NCI-H345 (cell line): ENCODE data around the gene ARHGAP6.

ENCODE experiments used
- DNase-seq: peaks from one replicate; lab custom pipeline; 2025; lab: John Stamatoyannopoulos, UW

The ARHGAP6 gene

DNA sequence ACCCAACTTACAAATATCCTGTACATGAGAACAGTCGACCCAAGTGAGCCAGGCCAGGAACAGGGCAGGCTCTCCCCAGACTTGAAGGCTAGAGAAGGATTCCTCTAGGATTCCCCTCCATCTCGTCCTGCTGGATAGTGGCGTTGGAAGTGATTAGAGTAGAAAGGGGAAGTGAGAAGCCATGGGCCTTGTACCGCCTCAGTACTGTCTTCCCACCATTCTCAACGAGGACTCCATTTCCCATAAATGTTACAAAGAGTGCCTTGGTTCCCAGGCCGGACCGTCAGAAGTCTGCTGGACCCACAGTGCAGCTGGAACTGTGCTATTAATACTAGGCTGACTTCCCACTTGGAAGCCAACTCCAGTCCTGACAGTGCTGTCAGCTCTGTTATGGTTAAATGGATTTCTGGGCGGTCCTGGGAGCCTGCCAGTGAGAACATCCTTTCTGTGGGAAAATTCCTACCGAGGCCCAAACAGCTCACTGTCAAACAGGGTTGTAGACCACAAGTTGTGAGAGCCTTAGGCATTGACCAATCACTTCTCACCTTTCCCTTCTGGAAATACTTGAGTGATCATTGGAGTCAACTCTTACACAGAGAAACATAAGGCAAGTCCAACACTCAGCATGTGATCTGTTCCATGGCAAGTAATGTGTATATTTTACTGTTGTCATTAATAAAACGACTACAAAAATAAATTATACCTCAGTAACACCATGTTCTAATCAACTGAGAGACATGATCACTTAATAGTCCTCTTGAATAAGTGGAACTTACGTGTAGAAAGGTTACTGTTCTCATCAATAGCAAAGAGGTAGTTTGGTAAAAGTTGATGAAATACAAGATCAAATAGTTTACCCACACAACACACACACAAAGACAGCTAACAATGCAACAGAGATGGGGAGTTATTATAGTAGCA, 314.1 kb downstream of the ARHGAP6 start:
- DNase-seq, result no peak

DNA sequence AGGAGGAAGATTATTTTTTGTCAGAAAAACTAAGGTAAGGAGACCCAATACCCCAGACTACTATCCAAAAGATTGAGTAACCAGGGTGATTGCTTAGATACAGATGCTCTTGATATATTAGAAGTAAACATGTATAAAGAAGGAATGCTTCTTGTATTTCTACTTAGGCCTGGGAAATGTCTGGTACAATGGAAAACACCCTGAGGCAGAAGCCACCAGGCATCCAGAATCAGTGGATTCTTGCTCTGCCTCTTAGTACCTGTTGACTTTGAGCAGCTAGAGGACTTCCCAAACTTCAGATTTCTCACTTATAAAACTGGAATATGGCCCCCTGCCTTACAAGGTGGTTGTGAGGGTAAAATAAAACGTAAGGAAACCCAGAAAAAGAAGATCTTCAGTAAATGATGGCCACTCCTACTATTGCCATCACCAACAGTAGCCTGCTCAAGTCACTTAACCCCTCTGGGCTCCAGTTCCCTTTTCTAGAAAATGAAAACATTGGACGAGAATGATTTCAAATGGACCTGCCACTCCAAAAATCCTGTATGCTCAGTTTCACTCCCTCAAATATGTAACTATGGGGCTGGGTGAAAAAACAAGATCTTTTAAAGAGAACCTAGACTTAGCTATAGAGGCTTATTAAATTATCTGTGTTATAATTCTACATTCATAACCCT, 315.9 kb downstream of the ARHGAP6 start:
- no peak for DNase-seq

DNA sequence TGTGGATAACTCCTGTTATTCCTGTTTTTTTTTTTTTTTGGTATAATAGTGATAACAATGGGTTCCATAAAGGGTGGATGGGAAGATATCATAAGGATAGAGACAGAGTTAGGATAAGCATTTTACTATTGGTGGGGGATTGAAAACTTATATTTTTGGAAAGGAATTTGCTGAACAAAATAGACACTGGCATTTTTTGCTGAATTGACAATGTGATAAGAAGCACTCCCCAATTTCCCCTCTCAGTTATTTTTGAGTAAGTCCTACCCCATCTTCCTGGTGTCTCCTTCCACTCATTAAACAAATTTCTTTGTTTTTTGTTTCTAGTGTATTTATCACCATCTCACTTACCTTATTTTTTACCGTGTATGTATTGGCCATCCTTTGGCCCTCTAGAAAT, 316.7 kb downstream of the ARHGAP6 start:
- no peak for DNase-seq

DNA sequence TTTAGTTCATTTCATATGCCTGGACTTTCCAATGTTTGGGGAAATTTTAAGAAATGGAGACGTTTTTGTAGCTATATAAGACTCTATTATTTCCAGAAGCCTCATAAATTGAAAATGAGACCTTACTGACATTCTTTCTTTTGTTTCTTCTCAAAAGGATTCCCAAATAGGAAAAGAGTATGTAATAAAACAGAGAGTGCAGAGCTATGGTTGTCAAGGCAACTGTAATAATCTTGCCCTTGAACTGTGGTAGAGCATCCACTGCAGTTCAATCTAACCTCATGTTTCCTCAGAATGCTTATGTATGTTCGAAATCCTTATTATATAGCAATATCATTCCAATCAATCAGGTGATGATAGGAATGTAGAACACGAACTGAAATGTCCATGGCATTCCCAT, 318.4 kb downstream of the ARHGAP6 start:
- DNase-seq, result no peak

DNA sequence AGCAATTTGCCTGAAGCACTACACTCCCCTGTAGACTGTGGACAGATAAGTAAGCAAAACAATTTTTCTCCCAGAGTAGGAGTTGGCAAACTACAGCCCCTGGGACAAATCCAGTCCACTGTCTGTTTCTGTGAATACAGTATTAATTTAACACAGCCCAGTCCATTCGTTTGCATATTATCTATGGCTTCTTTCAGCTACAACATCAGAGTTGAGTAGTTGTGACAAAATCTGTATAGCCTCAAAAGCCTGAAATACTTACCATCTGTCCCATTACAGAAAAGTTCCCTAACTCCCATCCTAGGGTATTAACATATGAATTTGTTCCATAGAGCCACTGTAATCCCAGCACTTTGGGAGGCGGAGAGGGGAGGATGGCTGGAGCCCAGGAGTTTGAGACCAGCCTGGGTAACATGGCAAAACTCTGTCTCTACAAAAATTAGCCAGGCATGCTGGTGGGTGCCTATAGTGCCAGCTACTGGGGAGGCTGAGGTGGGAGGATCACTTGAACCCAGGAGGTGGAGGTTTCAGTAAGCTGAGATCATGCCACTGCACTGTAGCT, 319.5 kb downstream of the ARHGAP6 start:
- no peak for DNase-seq

DNA sequence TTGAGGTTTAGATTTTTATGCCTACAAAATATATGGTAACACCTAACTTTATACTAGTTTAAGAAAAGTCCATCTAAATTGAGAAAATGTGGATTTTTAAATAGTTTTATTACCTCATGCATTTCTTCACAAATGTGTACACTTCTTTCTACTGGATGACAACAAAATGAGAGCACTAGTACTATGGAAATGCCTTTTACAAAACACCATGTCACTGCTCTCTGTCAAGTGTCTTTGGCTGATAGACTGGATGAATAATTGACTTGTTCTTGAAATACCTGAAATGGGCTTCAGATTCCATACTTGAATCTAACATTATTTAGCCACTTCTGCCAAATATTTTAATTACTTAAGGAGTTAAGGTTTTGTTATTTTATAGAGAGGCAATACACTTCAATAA, 323.0 kb downstream of the ARHGAP6 start:
- no peak for DNase-seq

DNA sequence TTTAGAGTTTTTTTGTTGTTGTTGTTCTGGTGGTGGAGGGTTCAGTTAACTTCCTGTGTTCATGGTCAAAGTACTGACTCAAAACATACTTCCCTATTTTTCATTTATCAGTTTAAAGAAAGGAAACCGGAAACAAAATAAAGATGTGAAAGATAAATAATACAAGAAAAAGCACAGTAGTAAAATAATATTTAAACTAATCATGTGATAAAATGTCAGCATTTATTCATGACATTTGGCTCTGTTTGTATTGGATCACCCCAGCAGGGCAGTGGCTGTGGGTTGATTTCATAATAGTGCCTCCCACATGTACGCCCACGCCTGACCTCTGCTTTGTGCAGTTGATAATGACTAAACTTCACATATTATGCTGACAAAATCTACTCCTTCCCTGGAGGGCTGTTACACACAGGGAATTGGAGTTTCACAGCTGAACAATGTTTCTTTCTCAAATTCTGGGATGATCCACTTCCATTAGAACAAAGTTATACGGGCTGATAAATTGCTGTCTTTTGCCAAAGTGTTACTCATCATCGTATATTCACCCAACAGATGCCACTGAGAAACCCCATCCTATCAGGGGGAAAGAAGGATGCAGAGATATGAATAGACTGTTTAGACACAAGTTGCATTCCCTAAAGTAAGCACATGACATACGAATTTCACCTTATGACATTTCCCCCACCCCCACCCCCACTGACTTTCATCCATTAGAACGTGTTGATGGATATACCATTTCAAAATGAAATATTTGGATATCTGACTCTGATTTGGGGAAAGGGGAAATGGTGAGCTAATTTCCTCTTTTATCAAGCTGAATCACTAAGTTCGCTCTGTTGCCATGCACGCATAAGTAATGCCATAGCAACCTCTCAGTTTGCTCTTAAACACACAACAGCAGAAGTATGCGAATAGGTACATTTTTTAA, 324.2 kb downstream of the ARHGAP6 start:
- no peak for DNase-seq

DNA sequence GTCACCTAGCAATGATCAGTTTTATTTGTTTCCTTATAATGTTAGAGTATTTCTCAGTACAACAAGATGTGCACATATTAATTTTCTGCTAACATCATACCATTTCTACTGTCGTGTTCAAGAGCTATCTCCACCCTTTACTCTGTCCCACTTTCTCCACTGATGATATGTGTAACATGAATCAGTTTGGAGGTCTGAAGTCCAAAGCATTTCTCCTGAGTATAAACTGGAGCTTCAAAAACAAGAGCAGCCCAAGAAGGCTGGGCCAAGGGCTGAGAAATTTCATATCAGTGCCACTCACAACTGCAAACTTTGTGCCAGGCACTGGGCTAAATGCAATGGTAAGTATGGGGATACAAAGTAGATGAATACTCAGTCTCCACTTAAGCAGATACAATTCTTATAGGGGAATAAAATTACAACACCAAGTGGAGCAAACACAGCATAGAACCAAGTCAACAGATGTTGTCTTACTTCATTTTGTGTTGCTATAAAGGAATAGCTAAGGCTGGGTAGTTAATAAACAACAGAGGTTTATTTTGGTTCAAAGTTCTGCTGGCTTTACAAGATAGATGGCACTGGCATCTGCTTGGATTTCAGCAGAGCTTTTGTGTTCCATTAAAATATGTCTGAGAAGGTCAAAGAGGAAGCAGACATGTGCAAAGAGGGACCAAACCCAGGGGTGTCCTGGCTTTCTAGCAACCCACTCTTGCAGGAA, 328.3 kb downstream of the ARHGAP6 start:
- no peak for DNase-seq

DNA sequence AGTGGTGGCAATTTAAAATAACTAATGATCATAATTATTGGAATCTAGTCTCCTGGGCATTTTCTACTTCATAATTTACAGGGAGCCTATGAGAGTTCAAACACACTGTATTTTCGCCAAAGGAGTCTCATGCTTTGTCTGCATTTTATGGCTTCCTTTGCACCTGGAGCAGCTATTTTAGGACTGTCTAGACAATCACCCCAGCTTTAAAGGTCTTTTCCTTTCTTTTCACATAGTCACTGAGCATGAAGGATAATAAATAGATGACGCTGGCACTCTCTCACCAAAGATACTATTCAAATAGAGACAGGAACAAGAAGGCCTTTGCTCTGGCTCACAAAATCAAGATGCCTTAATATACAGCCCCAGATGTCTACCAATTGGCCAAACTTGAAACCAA, 329.5 kb downstream of the ARHGAP6 start:
- DNase-seq, result peak; percentile 7

DNA sequence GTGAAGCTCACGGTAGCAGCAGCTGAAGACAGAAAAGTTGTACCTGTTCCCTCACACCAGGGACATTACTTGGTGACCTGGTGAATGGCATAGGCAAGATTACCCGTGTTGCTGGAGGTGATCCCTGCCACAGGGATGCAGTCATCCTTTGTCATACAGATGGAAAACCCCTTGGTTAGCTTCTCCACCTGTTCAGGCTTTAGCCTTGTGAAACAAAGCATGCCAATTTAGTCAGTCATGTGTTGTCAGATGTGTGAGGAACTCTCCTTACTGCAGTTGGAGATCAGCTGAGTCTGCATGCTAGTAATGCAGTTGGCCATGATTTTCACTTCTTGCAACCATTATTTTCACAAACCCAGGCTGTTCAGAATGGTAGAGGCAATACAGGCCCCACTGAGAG, 331.6 kb downstream of the ARHGAP6 start:
- DNase-seq, result no peak

DNA sequence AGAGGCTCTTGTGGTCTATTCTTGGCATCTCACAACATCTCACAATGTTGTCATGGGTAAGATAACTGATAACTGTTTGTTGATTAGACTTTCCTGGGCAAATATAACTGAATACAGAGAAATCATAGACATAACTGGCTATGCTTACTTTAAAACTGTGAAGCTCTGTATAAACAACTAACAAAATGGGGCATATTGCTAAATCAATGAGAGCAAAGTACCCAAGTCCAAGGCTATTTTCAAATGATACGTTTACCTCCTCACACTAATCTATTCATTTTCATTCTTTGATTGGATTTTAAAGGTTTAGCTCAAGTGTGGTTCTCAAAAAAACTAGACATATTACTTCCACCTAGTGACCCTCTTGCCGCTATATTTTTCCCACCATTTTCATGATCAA, 333.9 kb downstream of the ARHGAP6 start:
- no peak for DNase-seq

DNA sequence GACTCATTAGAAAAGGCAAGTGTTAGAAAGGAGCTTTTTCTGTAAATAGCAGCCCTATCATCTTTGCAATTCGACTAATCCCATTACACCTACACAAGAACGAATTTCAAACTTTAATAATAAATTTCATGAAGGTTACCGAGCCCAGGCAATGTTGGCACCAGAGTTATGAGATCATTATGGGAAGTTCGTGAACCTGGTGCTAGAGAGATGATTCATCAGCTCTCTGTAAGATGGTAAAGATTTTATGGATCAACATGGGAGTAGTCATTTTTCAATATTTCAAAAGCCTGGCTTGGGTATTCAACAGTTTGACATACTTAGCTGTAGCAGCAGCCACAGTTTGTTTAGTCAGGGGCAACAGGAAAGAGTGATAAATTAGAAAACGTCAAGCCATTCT, 336.7 kb downstream of the ARHGAP6 start:
- DNase-seq, result no peak

DNA sequence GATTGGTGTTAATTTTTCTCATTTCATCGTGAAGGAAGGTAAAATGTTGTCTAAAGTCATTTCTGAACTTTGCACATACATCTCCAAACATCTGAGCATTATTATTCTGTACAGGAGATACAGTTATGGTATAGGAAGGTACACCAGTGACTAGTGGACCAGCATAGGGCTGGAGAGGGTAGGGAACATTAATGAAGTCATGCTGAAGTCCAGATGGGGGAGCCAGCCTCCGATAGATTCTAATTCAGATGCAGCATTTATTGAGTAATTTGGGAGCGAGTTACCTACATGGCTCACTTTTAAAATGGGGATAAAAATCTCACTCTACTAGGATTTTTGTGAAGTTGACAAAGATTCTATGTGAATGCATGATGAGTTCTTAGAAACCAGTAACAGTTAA, 337.6 kb downstream of the ARHGAP6 start:
- DNase-seq, result no peak

DNA sequence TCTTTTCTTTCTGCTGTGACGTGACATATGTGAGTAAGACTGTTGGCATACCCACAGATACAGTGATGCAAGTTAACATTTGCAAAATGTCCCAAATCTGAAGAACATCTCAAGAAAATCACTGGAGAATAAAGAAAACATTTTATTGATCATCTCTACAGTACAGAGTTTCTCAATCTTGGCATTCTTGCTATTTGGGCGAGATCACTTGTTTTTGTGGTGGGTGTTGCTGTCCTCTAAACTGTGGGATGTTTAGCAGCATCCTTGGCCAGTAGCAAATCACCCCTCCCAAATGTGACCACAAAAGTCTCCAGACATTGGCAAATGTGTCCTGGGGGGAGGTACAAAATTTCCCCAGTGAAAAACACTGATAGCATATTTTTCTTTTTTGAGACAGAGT, 343.7 kb downstream of the ARHGAP6 start:
- DNase-seq, result no peak

DNA sequence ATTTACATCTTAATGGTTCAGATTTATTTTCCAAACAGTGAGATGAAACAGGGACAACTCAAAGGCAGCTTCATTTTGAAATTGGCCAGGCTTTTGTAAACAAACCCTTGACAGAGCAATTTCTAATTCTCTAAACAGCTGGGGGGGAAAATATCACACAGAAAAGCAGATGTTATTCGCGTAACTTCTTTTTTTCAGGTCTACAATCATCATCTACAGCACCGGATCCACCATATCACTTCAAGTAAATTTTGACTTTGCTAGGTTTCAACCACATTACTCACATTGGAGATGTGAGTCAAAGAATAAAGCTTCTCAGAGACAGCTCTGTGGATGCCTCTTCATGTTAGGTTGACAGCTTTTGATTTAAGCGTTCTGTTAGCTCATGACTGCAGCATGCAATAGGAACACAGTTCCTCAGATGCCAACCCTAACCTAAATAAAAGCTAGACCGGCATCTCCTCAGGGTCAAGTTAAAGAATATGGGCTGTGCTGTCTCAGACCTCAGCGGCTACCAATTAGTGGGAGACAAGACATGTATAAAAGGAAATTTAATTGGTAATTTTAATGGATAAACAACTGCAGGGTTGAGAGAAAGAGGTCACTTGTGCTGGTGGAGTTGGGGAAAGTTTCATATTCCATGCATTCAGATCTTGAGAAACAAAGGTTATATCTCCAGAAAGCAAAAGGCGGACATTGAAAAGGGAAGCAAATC, 345.8 kb downstream of the ARHGAP6 start:
- no peak for DNase-seq

DNA sequence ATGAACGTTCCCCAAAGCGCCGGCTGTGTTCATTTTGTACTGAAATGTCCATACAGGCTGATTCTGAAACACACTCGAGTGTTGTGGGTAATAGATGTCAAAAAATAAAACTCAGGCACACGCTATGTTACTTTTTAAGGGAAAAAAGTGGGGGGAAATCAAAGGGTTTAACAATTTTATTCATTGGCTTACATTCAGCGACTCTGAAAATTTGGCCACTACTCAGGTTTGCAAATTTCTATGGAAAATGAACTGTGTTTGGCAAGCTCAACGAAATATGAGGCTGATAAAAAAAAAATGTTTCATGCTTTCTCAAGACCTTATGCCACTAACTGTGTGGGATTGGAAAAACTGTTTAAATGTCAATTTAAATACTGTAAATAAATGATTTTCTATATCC, 354.0 kb downstream of the ARHGAP6 start:
- DNase-seq, result no peak

DNA sequence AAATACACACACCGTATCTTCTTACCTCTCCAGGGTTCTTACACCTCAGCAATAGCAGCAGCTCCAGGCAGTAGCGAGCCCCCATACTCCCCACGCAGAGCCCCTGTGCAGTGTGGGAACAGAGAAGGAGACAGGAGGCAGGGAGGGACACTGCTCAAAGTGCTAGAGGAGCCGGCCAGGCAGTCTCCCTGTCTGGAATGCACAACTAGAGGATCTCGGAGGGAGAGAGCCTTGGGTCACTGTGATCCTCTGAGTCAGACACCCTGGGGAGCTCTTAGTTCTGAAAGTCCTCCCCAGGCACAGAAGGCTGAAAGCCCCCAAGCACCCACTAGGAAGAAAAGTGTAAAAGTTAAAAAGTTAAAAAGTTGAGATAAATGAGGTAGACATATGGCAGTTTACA, 356.5 kb downstream of the ARHGAP6 start:
- no peak for DNase-seq

DNA sequence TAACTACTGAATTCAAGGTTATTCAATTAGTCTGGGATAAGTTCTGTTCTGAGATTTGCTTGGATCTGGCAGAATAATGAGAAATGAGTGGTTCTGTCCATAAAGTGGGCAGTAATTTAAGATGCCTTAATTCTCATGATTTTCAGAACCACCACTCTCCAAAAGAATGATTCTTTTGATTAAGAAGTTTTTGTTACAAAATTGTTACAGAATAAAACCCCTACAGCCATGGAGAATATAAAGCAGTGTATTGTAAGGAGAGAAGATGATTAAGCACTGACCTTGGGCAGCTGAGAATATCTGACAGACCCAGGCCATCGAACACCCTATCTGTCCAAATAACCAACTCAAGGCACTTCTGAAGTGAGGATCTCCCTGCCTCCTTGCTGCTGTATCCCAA, 360.1 kb downstream of the ARHGAP6 start:
- no peak for DNase-seq

DNA sequence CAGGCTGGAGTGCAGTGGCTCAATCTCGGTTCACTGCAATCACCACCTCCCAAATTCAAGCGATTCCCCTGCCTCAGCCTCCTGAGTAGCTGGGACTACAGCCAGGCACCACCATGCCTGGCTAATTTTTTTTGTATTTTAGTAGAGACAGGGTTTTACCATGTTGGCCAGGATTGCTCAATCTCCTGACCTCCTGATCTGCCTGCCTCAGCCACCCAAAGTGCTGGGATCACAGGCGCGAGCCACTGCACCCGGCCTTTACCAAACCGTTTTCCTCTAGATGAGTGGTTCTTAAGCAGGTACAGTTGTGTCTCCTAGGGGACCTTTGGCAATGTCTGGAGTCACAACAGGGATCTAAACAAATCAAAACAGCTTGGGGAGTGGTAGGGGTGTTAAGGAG, 360.9 kb downstream of the ARHGAP6 start:
- no peak for DNase-seq

DNA sequence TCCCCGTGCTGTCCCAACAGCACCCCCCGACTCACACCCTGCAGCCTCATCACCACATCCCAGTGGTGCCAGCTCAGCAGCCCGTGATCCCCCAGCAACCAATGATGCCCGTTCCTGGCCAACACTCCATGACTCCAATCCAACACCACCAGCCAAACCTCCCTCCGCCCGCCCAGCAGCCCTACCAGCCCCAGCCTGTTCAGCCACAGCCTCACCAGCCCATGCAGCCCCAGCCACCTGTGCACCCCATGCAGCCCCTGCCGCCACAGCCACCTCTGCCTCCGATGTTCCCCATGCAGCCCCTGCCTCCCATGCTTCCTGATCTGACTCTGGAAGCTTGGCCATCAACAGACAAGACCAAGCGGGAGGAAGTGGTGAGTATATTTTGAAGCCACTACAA, 367.1 kb downstream of the ARHGAP6 start:
- no peak for DNase-seq

DNA sequence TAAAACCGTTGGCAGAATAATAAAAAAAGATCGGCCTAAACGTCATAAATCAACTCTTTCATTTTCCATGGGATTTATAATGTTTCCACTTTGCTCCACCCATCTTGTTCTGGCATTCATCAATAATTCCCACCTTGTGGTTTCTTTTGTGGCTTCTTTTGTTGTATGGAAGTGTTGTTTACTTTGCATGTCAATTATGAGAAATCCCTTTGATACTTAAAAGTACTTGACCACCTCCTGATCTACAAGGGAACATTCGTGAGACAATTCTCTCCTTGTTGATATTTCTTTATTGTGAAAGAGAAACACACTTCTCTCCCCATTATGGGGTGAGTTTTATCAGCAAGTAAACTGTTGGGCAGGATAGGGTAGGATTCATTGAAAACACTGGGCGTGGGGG, 369.7 kb downstream of the ARHGAP6 start:
- peak; percentile 63 for DNase-seq
